Upper lobe of left lung (tissue), 6 donors: ENCODE measurements around the gene IMMP2L. TPM values are rescaled to one million over a fixed set of nuclear protein-coding genes. Genes with fewer than 3 reads are reported as not detected.

Source experiments
- ATAC-seq, 2 donors: fragments of 200-7000 bp; cut with Tn5 transposase; one replicate each; pipeline ENCODE4 v1.9.1; 2022; ENCODE audit warnings: mild to moderate bottlenecking in 2 of 2, moderate library complexity in 2 of 2; ENCODE audit not compliant: low FRiP score in 2 of 2
- DNase-seq, 2 donors: peaks; one replicate each; pipeline ENCODE4 v3.0.0-alpha.2; 2019 to 2020
- H3K27ac ChIP-seq, 4 donors: fragments of 200-600 bp; sonication (generic); one replicate each; pipeline ENCODE4 v1.5.1; 2016 to 2019
- H3K27me3 ChIP-seq, 4 donors: fragments of 200-600 bp; sonication (generic); one replicate each; pipeline ENCODE4 v1.5.1; 2017 to 2019
- H3K36me3 ChIP-seq, 4 donors: fragments of 200-600 bp; sonication (generic); one replicate each; pipeline ENCODE4 v1.5.1; 2016 to 2019
- H3K4me1 ChIP-seq, 4 donors: fragments of 200-600 bp; sonication (generic); one replicate each; pipeline ENCODE4 v1.5.1; 2018 to 2019
- H3K4me3 ChIP-seq, 4 donors: fragments of 200-600 bp; sonication (generic); one replicate each; pipeline ENCODE4 v1.5.1; 2017 to 2019; ENCODE audit warnings: mild to moderate bottlenecking in 2 of 4, moderate library complexity in 1 of 4
- H3K9me3 ChIP-seq, 4 donors: fragments of 200-600 bp; sonication (generic); one replicate each; pipeline ENCODE4 v1.5.1; 2018 to 2019
- EP300 ChIP-seq, 4 donors: sonication (generic); formaldehyde crosslinking; IDR thresholded peaks; one replicate each; pipeline ENCODE4 v1.5.1; 2017; ENCODE audit warnings: antibody characterized with exemption in 4 of 4, control low read depth in 2 of 4
- POLR2A ChIP-seq, 4 donors: fragments of 450-650 bp; IDR thresholded peaks; one replicate each; pipeline ENCODE4 v1.5.1; 2016 to 2017; ENCODE audit warnings: antibody characterized with exemption in 4 of 4, mild to moderate bottlenecking in 2 of 4
- POLR2AphosphoS5 ChIP-seq, 2 donors: sonication (generic); formaldehyde crosslinking; IDR thresholded peaks; one replicate each; pipeline ENCODE4 v1.5.1; 2017; ENCODE audit warnings: antibody characterized with exemption in 2 of 2
- WGBS, 2 donors: methylation state at CpG; one replicate each; pipeline ENCODE4 v1.1.5; 2017 to 2018; 5-methylcytosine and 5-hydroxymethylcytosine counted together
- total RNA-seq, 6 donors: library from RNA; depleted of rRNA in 4 of 6; stranded (reverse); fragments of >200 nt in 4 of 6; gene quantifications; one replicate each; pipeline versions ENCODE4 v1.1.0 to v1.2.1, GENCODE V29; 2016 to 2021
- TF ChIP-seq, protein P1 (sequence below), 6 experiments: fragments of 450-650 bp in 4 of 6; fragments of 200-600 bp in 2 of 6; sonication (generic) in 2 of 6; IDR thresholded peaks; one replicate each; pipeline ENCODE4 v1.5.1; 2016 to 2019; ENCODE audit warnings: antibody characterized with exemption in 6 of 6
- donor health status: DM: no; HTN: no; CAD: no; lungs with moderate emphysema.
- donor health status: DM: no; HTN: yes; CAD: no; lungs with severe emphysema.

Gene IMMP2L
- total RNA-seq, 6 donors from 2014 or later: 7.1 to 17.5 (median 11.3) TPM

GRCh38 chr7:111088328-111088727, 474.0 kb downstream of the IMMP2L start:
- H3K4me3 ChIP-seq: no peak overlapping the region
- no peaks in the 10 kb centered on the region for H3K4me1 ChIP-seq
- ATAC-seq: no peak
- H3K27me3 ChIP-seq: no peaks in the 10 kb centered on the region
- H3K9me3 ChIP-seq: no peaks in the 10 kb centered on the region
- whole genome bisulfite sequencing, 2 donors: 93 to 95% methylated on average over 1 of the region's 1 CpG
- TF ChIP-seq POLR2AphosphoS5 (IDR thresholded peaks at IDR 0.05): no peak
- TF ChIP-seq, protein P1, sequence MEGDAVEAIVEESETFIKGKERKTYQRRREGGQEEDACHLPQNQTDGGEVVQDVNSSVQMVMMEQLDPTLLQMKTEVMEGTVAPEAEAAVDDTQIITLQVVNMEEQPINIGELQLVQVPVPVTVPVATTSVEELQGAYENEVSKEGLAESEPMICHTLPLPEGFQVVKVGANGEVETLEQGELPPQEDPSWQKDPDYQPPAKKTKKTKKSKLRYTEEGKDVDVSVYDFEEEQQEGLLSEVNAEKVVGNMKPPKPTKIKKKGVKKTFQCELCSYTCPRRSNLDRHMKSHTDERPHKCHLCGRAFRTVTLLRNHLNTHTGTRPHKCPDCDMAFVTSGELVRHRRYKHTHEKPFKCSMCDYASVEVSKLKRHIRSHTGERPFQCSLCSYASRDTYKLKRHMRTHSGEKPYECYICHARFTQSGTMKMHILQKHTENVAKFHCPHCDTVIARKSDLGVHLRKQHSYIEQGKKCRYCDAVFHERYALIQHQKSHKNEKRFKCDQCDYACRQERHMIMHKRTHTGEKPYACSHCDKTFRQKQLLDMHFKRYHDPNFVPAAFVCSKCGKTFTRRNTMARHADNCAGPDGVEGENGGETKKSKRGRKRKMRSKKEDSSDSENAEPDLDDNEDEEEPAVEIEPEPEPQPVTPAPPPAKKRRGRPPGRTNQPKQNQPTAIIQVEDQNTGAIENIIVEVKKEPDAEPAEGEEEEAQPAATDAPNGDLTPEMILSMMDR (IDR thresholded peaks at IDR 0.05): no peak
- no peak for TF ChIP-seq POLR2A (IDR thresholded peaks at IDR 0.05)
- TF ChIP-seq EP300 (IDR thresholded peaks at IDR 0.05): no peak
- no peak overlapping the region for H3K27ac ChIP-seq
- DNase-seq: no peak
- no peaks in the 10 kb centered on the region for H3K36me3 ChIP-seq

GRCh38 chr7:111086532-111086931, 475.8 kb downstream of the IMMP2L start:
- WGBS, 2 donors: 86 to 95% methylated on average over 2 of the region's 2 CpGs
- Histone ChIP-seq H3K4me3 (no peak overlapping the region), H3K36me3 (no peaks in the 10 kb centered on the region)

GRCh38 chr7:111085356-111085755, 476.9 kb downstream of the IMMP2L start:
- no peaks in the 10 kb centered on the region for H3K4me1 ChIP-seq
- TF ChIP-seq POLR2A (IDR thresholded peaks at IDR 0.05): no peak
- no peak for TF ChIP-seq POLR2AphosphoS5 (IDR thresholded peaks at IDR 0.05)
- TF ChIP-seq EP300 (IDR thresholded peaks at IDR 0.05): no peak
- TF ChIP-seq, protein P1 (IDR thresholded peaks at IDR 0.05): no peak
- DNase-seq: no peak
- no peak overlapping the region for H3K4me3 ChIP-seq
- no peaks in the 10 kb centered on the region for H3K27me3 ChIP-seq
- no peak overlapping the region for H3K27ac ChIP-seq
- WGBS, 2 donors: 93 to 97% methylated on average over 3 of the region's 3 CpGs
- no peaks in the 10 kb centered on the region for H3K9me3 ChIP-seq
- no peak for ATAC-seq
- H3K36me3 ChIP-seq: no peaks in the 10 kb centered on the region

More at GRCh38 chr7:111086532-111086931, 475.8 kb downstream of the IMMP2L start:
- H3K4me1 ChIP-seq: no peaks in the 10 kb centered on the region
- H3K27ac ChIP-seq: no peak overlapping the region
- ATAC-seq (no peak), DNase-seq (no peak)
- no peak for TF ChIP-seq EP300 (IDR thresholded peaks at IDR 0.05)
- TF ChIP-seq, protein P1 (IDR thresholded peaks at IDR 0.05): no peak
- TF ChIP-seq POLR2AphosphoS5 (IDR thresholded peaks at IDR 0.05): no peak
- TF ChIP-seq POLR2A (IDR thresholded peaks at IDR 0.05): no peak
- no peaks in the 10 kb centered on the region for H3K27me3 ChIP-seq
- no peaks in the 10 kb centered on the region for H3K9me3 ChIP-seq

GRCh38 chr7:111083413-111083812, 478.9 kb downstream of the IMMP2L start:
- 39 to 42% methylated on average over 5 of the region's 5 CpGs for WGBS, 2 donors
- Histone ChIP-seq H3K27ac (no peak overlapping the region), H3K9me3 (no peaks in the 10 kb centered on the region), H3K27me3 (no peaks in the 10 kb centered on the region), H3K4me1 (no peaks in the 10 kb centered on the region), H3K36me3 (no peaks in the 10 kb centered on the region), H3K4me3 (no peak overlapping the region)
- TF ChIP-seq POLR2A (IDR thresholded peaks at IDR 0.05): no peak
- ATAC-seq (peak in 1 of 2 donors; percentile 56), DNase-seq (no peak)

DNA sequence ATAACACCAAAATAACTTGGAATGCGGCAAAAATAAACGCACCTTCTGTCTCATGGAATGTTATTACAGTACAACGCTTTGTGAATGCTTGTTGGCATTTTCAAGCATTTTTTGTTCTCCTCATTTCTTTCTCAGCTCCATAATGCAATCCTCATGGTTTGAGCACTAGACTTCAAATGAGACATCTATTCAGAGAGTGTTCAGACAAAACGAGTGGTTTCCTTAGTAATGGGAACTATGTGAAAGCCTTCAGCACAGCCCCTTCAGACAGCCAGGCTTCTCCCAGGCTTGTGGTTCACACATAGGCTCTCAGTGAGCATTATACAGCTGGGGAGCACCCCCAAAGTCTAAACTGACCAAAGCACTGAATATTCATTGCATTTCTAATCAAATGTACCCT, 479.9 kb downstream of the IMMP2L start:
- no peak for ATAC-seq
- no peaks in the 10 kb centered on the region for H3K4me1 ChIP-seq
- no peaks in the 10 kb centered on the region for H3K9me3 ChIP-seq
- H3K27me3 ChIP-seq: no peaks in the 10 kb centered on the region
- WGBS, 2 donors: 53% methylated on average over 4 of the region's 4 CpGs
- no peaks in the 10 kb centered on the region for H3K36me3 ChIP-seq
- H3K27ac ChIP-seq: no peak overlapping the region
- TF ChIP-seq POLR2AphosphoS5 (IDR thresholded peaks at IDR 0.05) (no peak), EP300 (IDR thresholded peaks at IDR 0.05) (no peak), POLR2A (IDR thresholded peaks at IDR 0.05) (no peak)
- TF ChIP-seq, protein P1 (IDR thresholded peaks at IDR 0.05): no peak
- no peak for DNase-seq
- H3K4me3 ChIP-seq: no peak overlapping the region
